Left ventricle myocardium inferior (tissue), 1 donor: ENCODE results near the gene CDC42BPG. TPM values are rescaled to one million over a fixed set of nuclear protein-coding genes. Genes with fewer than 3 reads are reported as not detected.
A peak's percentile ranks its signal among the peaks of the same experiment; 100 is the strongest.

Experiments used
- DNase-seq: peaks from one replicate; pipeline ENCODE4 v3.0.0-alpha.2; 2020
- H3K27ac ChIP-seq: fragments of 200-600 bp; replicated peaks from 2 replicates; pipeline ENCODE4 v1.8.0; 2021
- H3K27me3 ChIP-seq: fragments of 200-600 bp; 2 replicates; pipeline ENCODE4 v1.8.0; 2021; ENCODE audit warnings: low read depth
- H3K36me3 ChIP-seq: fragments of 200-600 bp; 2 replicates; pipeline ENCODE4 v1.8.0; 2021
- H3K4me1 ChIP-seq: fragments of 200-600 bp; 2 replicates; pipeline ENCODE4 v1.8.0; 2021
- H3K4me3 ChIP-seq: fragments of 200-600 bp; 2 replicates; pipeline ENCODE4 v1.8.0; 2021; ENCODE audit warnings: mild to moderate bottlenecking, moderate library complexity
- H3K9me3 ChIP-seq: fragments of 200-600 bp; replicated peaks from 2 replicates; pipeline ENCODE4 v1.8.0; 2021
- intact Hi-C: fragments of 100-400 bp; cut with micrococcal nuclease; formaldehyde crosslinking; loops from one replicate; pipeline ENCODE4 v1.11.0; 2022
- total RNA-seq: library from RNA; stranded (reverse); fragmentation: NEBNext Ultra II Directional; extraction: Animal tissue kit (Norgen Biotek cat#: 25700); gene quantifications from one replicate; pipeline ENCODE4 v1.2.1, GENCODE V29; 2021
- TF ChIP-seq, protein P1 (sequence below): fragments of 200-600 bp; IDR thresholded peaks from 2 replicates; pipeline ENCODE4 v1.8.0; 2021; ENCODE audit warnings: antibody characterized with exemption, mild to moderate bottlenecking, borderline replicate concordance
- donor health status: DM: no; HTN: yes; CAD: no; lungs with severe emphysema.

The CDC42BPG gene
- total RNA-seq, 1 donor from 2014 or later = 1.1 TPM

DNA sequence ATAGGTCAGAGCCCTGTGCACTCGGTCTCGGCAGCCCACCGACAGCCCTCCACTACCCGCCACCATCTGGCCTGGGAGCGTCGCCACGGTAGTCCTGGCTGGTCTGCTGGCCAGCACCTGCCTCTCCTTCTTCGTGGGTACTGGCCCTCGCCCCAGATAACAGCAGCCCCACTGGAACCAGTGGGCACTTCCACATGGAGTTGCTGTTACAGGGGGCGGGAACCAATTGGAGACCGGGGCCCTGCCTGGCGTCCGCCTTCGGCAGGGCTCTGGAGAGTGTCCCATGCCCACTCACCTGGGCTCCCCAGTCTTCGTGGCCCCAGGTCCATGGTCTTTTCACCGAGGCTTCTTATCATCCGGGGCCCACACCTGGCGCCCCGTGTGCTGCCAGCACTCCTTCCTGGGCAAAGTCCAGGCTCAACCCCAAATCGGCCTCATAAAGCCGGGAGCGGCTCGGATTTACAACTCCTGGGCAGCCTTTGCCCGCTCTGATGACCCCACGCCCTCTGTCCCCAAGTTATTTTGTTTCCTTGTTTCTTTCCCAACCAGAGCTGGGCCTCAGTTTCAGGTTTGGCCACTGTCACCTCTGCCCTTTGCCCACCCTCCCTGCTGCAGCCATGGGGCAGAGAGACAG, 46.9 kb upstream of the CDC42BPG start:
- peak overlapping the region; percentile 79 for H3K27ac ChIP-seq
- peaks cover 63% of the 10 kb centered on the region for H3K4me1 ChIP-seq
- no peak overlapping the region for H3K4me3 ChIP-seq
- DNase-seq = no peak
- TF ChIP-seq, protein P1, sequence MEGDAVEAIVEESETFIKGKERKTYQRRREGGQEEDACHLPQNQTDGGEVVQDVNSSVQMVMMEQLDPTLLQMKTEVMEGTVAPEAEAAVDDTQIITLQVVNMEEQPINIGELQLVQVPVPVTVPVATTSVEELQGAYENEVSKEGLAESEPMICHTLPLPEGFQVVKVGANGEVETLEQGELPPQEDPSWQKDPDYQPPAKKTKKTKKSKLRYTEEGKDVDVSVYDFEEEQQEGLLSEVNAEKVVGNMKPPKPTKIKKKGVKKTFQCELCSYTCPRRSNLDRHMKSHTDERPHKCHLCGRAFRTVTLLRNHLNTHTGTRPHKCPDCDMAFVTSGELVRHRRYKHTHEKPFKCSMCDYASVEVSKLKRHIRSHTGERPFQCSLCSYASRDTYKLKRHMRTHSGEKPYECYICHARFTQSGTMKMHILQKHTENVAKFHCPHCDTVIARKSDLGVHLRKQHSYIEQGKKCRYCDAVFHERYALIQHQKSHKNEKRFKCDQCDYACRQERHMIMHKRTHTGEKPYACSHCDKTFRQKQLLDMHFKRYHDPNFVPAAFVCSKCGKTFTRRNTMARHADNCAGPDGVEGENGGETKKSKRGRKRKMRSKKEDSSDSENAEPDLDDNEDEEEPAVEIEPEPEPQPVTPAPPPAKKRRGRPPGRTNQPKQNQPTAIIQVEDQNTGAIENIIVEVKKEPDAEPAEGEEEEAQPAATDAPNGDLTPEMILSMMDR = no peak
- no peaks in the 10 kb centered on the region for H3K27me3 ChIP-seq
- intact Hi-C loops = no loop called here
- no peaks in the 10 kb centered on the region for H3K9me3 ChIP-seq
- H3K36me3 ChIP-seq = peaks cover 8% of the 10 kb centered on the region

DNA sequence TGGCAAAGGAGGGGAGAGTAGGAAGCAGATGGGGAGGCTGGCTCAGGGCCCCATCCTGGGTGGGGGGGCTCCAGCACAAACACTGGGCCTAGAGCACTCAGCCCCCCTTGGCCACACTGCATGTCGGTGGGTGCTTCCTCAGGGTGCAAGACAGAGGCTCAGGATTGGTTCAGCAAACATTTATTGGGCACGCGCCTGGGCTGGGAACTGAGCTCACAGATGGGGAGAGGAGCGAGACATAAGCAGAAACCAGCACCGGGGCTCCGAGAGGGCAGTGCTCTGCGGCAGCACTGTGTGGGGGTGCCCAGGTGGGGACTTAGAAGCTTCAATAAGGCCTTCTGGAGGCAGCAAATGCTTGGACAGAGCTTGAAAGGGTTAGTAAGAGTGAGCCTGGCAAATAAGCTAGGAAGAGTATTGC, 46.1 kb upstream of the CDC42BPG start:
- Histone ChIP-seq H3K36me3 (peaks cover 4% of the 10 kb centered on the region), H3K27ac (peak overlapping the region; percentile 79), H3K4me1 (peaks cover 63% of the 10 kb centered on the region)

DNA sequence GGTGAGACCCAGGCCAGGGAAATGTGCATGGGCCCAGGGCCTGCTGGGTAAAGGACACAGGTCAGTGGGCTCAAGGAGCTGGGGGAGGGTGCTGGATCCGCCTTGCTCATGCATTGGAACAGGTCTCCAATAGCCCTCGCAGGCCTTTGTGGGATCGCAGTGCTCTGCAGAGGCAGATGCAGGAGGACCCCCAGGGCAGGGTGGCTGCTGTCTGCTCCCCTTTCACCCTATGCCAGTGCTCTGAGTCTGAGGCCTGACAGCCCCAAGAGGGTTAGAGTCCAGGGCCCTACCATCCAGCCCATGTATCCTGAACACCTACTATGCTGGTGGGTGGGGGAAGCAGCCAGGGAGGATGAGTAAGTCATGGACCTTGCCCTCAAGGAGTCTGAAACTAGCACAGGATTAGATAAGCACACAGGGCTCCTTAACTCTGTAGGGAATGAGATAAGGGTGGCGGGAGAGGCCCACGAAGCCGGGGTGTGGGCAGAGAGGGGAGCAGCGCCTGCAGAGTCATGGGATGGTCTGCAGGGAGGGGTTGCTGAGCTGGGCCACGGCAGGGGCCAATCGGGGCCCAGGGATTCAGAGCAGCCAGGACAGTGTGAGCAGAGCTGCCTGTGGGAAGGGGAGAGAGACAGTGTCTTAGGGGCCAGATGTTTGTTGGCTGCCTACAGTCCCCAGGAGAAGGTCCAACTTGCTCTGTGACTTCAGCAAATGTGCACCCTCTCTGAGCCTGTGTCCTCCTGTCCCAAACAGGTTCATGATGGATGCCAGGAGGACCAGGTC, 44.5 kb upstream of the CDC42BPG start:
- H3K4me1 ChIP-seq = peaks cover 55% of the 10 kb centered on the region

More for the DNA sequence above, 46.1 kb upstream of the CDC42BPG start:
- TF ChIP-seq, protein P1 = no peak
- Histone ChIP-seq H3K4me3 (no peak overlapping the region), H3K27me3 (no peaks in the 10 kb centered on the region), H3K9me3 (no peaks in the 10 kb centered on the region)
- no peak for DNase-seq
- intact Hi-C loops = no loop called here

DNA sequence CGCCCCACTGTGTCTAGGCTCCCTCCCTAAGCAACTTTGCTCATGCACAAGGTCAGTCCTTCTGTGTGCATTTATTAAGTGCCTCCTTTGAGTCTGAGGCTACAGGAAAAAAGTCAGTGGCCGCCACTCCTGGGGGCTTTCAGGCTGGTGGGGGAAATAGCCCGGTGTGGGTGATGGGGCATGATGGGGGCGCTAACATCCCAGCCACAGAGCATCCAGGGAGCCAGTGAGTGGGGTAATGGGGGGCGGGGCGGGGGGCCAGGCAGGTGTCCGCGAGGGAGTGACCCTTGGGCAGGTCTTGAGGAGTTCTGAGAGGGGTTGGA, 43.9 kb upstream of the CDC42BPG start:
- intact Hi-C loops = no loop called here
- TF ChIP-seq, protein P1 = no peak
- H3K4me3 ChIP-seq = peak overlapping the region; percentile 49

More for the DNA sequence above, 44.5 kb upstream of the CDC42BPG start:
- peak overlapping the region; percentile 79 for H3K27ac ChIP-seq
- no peaks in the 10 kb centered on the region for H3K27me3 ChIP-seq
- intact Hi-C loops = no loop called here
- TF ChIP-seq, protein P1 = no peak
- H3K4me3 ChIP-seq = no peak overlapping the region
- H3K9me3 ChIP-seq = no peaks in the 10 kb centered on the region
- H3K36me3 ChIP-seq = no peaks in the 10 kb centered on the region
- no peak for DNase-seq

DNA sequence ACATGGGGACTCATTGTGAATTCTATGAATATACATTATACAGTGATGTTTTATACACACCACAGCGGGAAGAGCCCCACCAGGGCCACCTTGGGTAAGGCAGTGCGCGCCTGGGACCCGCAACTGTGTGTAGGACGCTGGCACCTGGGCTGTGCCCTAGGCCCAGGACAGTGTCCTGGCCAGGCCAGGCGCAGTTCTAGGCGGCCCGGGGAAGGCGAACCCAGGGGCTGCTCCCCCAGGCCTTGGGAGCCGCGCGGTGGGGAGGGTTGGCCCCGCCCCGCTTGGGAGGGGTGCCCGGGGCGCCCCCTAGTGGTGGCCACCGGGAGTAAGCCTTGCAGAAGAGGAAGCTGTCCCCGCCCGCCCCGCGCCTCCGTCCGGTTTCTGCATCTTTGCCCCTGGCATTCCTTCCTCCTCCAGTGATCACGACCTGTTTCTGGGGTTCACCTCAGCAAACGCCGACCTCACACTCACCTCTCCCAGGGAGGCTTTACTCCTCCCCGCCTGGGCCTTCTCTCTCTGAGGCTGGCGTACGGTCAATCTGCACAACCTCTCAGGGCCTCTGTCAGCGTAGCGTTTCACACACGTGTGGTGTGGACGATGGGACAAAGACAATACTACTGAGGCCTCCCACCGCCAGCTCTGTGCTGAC, 43.4 kb upstream of the CDC42BPG start:
- no peaks in the 10 kb centered on the region for H3K36me3 ChIP-seq
- intact Hi-C loops = no loop called here
- peaks cover 45% of the 10 kb centered on the region for H3K4me1 ChIP-seq
- peak; percentile 85 for DNase-seq
- peak overlapping the region; percentile 76 for H3K27ac ChIP-seq
- TF ChIP-seq, protein P1 = peak; percentile 99
- no peaks in the 10 kb centered on the region for H3K27me3 ChIP-seq
- H3K4me3 ChIP-seq = peak overlapping the region; percentile 49
- no peaks in the 10 kb centered on the region for H3K9me3 ChIP-seq

More for the DNA sequence above, 43.9 kb upstream of the CDC42BPG start:
- Histone ChIP-seq H3K9me3 (no peaks in the 10 kb centered on the region), H3K4me1 (peaks cover 50% of the 10 kb centered on the region), H3K36me3 (no peaks in the 10 kb centered on the region), H3K27me3 (no peaks in the 10 kb centered on the region), H3K27ac (peak overlapping the region; percentile 76)
- no peak for DNase-seq
